Measurements from ENCODE around the gene ETV6.

ETV6 gene

GRCh38 chr12:11722578-11723138 lies 73.2 kb downstream of the ETV6 start:
- no peak for DNase-seq

DNA sequence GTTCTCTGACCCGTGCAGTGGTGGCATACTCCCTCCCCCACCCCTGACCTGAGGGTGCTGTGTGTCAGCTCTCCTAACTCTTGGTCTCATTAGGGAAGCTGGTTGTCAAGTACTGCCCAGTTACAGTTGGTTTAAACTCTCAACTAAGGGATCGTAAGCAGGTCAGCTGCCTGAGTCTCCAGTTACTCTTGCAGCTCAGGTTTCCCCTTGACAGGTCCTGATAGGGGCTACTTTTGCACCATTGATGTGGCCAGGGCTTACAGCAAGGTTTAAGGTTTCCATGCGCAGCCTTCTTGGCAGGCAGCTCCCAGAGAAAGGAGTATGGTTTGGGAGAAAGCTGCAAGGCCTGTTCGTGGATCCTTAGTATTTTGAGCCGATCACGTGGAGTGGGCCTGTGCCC lies 74.5 kb downstream of the ETV6 start:
- DNase-seq, result no peak

DNA sequence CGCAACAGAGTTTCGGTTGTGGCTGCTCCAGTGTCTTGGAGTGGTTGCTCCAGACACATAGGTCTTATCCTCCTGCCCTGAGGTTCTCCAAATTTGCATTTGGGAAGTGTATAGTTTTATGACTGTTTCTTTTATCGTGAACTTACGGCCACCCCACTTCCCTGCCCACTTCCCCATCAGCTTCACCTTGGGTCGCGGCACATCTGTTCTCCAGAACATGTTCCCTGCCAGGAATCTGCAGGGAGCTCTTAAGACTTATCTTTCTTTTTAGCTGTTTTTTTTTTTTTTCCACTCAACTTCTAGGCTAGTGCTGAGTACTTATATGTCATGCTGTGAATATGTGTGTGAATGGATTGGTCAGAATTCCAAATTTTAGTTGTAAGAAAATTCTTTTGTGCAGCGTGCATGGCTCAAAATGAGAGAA lies 75.4 kb downstream of the ETV6 start:
- DNase-seq, result no peak

DNA sequence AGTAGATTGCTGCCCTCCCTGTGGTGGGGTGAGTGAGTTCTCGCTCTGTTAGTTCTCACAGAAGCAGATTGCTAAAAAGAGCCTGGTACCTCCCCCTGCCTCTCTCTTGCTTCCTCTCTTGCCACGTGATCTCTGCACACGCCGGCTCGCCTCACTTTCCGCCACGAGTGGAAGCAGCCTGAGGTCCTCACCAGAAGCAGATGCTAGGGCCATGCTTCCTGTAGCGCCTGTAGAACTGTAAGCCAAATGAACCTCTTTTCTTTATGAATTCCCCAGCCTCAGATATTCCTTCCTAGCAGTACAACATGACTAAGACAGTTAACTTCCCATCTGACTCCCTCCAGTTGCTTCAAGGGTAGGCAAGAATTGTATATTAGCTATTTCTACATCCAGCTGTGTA lies 76.2 kb downstream of the ETV6 start:
- DNase-seq, result no peak

DNA sequence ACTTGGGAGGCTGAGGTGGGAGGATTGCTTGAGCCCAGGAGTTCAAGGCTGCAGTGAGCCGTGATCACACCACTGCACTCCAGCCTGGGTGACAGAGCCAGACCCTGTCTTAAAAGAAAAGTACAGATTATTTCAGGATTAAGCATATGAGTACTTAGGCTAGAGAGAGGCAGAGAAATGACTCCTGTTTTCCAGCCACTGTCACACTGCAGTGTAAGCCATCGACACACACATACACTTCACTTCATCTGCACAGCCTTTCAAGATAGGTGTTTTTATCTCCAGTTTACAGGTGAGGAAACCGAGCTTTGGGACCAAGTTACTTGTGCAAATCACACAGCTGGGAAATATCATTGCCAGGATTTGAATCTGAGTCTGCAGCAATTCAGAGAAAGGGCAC lies 77.2 kb downstream of the ETV6 start:
- DNase-seq, result no peak

- peak; percentile 77 for DNase-seq
These were observed 77.7 kb downstream of the ETV6 start for GRCh38 chr12:11727133-11727664.

- DNase-seq, result no peak
These were observed 78.8 kb downstream of the ETV6 start for GRCh38 chr12:11728154-11728755.

- DNase-seq, result no peak
These were observed 79.5 kb downstream of the ETV6 start for GRCh38 chr12:11729008-11729407.

DNA sequence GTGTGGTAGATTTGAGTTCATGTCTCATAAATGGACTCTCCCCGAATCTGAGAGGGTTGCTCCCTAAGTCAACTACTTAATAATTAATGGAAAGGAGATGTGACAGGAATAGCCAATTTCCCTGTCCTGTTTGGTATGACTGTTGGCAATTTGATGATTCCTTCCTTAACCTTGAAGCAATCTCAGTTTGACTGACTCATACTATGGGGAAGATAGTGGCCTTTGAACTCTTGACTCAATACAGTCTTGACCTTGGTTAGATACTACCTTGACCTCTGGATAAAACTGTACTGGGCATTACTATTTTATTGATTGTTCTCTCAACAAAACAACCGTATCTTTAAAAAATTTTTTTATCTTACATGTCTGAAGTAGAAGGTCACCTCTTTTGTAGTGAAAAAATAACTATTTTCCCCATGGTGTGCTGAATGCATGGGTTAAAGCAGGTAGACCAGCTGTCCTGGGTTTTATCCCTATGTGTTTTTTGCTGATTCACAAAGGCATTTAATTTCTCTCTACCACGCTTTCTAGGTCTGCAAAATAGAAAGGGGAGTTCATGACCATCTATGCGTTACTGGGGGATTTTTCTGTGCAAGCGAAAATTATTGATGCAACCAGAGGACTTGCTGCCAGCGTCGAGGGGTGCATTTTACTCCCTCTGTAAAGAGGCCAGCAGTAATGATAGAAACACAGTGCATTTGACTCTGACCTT lies 80.1 kb downstream of the ETV6 start:
- DNase-seq, result no peak

GRCh38 chr12:11730299-11731041 lies 81.0 kb downstream of the ETV6 start:
- no peak for DNase-seq

DNA sequence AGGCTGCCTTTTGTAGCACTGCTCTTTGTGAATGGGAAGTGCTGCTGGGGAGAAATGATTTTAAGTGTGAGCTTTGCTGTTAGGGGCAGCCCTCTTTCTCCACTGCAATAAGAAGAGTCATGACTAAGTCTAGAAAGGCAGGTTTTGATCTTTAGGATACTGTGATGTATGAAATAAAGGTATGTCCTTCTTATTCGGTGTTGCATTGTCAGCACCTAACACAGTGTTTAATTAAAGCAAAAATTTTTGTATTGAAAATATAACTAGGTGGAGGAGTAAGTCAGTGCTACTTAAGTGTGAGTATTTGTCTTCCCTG lies 81.5 kb downstream of the ETV6 start:
- DNase-seq, result no peak

- DNase-seq, result no peak
These were observed 82.0 kb downstream of the ETV6 start for GRCh38 chr12:11731455-11731854.

GRCh38 chr12:11732023-11732422 lies 82.5 kb downstream of the ETV6 start:
- no peak for DNase-seq

GRCh38 chr12:11732715-11733114 lies 83.2 kb downstream of the ETV6 start:
- no peak for DNase-seq

GRCh38 chr12:11734580-11735180 lies 85.2 kb downstream of the ETV6 start:
- no peak for DNase-seq

DNA sequence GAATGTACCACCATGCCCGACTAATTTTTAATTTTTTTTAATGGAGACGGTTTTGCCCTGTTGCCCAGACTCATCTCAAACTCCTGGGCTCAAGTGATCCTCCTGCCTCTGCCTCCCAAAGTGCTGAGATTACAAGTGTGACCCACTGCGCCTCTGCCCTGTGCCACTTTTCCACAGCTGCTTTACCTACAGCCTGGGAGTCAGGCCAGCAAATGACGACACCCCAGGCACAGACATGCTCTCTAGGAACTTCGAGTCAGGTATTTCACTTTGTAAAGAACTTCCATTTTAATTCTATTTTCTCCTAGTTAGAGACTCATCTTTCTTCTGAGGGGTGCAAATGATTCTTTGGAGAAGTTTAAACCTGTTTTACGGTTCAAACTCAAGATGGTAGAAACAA lies 89.0 kb downstream of the ETV6 start:
- DNase-seq, result no peak

DNA sequence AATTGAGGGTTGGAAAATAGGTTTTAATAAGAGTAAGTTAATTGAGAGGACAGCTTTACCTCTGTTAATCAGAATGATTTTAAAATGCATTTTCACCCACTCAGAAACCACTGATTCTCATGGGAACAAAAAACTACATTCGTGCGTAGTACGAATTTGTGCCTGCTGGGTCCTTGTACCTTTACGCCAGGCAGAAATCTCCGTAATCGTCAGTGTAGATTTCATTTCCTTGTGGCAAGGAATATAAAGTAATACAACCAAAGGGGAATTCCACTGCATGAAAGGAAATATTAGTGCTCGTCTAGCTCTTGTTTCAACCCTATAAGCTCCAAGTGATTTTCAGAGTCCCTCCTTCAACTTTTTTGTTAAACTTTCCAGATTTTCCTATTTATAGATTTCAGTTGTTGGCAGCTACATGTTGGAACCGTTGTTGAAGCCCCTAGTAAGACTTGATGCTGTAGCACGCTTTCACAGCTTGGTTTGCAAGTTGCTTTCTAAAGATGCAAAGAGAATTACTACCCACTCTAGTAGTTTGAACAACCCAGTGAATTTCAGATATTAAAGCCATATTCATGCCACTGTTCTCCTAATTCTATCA lies 90.6 kb downstream of the ETV6 start:
- no peak for DNase-seq

- DNase-seq, result no peak
These were observed 92.1 kb downstream of the ETV6 start for GRCh38 chr12:11741434-11742092.

DNA sequence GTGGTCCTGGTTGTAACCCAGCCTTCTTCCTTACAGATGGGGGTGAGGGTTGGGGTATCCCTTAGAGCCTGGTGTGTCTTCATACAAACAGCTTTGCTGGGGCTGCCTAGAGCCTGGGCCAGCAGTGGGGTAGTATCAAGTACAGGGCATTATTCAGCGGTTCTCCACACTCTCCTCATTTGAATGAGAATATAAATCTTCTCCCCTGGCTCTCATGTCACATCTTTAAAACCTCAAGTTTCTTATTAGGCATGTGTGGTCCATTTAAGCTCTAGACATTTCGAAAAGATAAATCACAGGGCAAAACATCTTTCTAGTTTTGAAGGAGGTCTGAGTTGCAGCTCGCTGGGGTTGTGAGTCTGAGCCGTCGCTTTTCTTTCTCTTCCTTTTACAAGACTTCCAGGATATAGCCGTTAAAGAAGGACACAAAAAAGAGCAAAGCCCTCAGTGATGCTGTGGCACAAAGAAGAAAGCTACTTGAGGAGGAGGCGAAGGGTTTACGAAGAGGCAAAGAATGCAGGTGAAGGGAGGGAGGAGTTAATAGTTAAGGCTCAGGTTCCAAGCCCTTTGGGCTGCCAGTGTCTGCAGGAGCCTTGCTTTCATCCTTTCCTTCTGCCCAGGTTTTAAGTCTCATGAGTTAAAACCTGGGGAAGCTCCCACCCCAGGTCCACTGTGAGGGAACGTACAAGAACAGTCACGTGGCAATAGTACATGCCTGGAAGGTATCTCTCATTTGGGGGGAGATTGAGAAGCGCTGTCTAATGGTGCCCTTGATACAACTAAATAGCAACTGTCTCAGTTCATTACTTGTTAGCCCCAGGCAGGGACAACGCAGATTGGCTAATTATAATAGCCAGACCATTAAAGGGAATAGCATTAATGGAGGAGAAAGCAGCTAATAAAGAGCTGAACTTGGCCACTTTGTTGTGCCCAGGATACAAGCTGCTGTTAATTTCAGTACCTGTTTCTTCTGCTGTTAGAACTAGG lies 94.2 kb downstream of the ETV6 start:
- DNase-seq, result no peak

- no peak for DNase-seq
These were observed 94.9 kb downstream of the ETV6 start for GRCh38 chr12:11744410-11744801.

DNA sequence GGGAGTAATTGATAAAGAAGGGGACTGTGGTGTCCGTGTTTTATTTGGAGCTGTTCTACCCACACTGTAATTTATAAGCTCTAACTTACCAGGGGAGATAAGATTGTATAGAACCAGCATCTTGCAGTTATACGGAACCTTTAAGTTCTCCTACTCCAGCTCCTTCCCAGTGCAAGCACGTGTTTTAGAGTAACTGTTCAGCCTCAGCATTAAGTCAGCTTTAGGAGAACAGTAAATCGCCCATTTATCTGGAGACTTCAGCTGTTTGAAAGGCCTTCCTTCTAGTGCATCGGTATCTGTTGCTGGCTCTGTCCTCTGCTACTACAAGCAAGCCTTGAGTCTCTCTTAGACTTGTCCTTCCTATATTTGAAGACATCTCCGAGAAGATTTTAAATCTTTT lies 95.6 kb downstream of the ETV6 start:
- DNase-seq, result no peak
